Panc1 (cell line): ENCODE measurements around the gene SCPEP1. TPM values are rescaled to one million over a fixed set of nuclear protein-coding genes. Genes with fewer than 3 reads are reported as not detected.

Experiments
- ATAC-seq: fragments of 200-7000 bp; cut with Tn5 transposase; 2 replicates; pipeline ENCODE4 v1.9.1; 2020; ENCODE audit warnings: mild to moderate bottlenecking, moderate library complexity
- BruUV-seq: library from RNA; stranded (reverse); fragments of 400-500 nt; replicated peaks from 2 replicates; lab custom pipeline; 2021; lab: Mats Ljungman, UMichigan
- CTCF ChIA-PET: fragments of 300-600 bp; sonication (Branson Sonifier 250); formaldehyde crosslinking; loops from one replicate; lab custom pipeline; 2022; ENCODE audit warnings: antibody characterized with exemption; lab: Charles Lee
- POLR2A ChIA-PET: fragments of 300-600 bp; sonication (Branson Sonifier 250); formaldehyde crosslinking; loops from one replicate; lab custom pipeline; 2022; ENCODE audit warnings: antibody characterized with exemption; lab: Charles Lee
- DNase-seq: peaks from one replicate; pipeline ENCODE4 v3.0.0-alpha.2; 2010; ENCODE audit warnings: low read depth, low spot score
- H3K27ac ChIP-seq: 2 replicates; pipeline ENCODE4 v1.5.1; 2011; ENCODE audit warnings: mild to moderate bottlenecking, low read length, inconsistent platforms
- H3K27me3 ChIP-seq: fragments of 200-500 bp; sonication (Bioruptor generic); 2 replicates; pipeline ENCODE4 v1.6.0; 2014; ENCODE audit warnings: low read length, inconsistent platforms; ENCODE audit not compliant: control insufficient read depth, insufficient read depth
- H3K36me3 ChIP-seq: fragments of 200-500 bp; sonication (Bioruptor generic); 2 replicates; pipeline ENCODE4 v1.5.1; 2014; ENCODE audit warnings: inconsistent platforms, mild to moderate bottlenecking, low read length, moderate library complexity; ENCODE audit not compliant: control insufficient read depth, insufficient read depth
- H3K4me1 ChIP-seq: 2 replicates; pipeline ENCODE4 v1.5.1; 2011; ENCODE audit warnings: inconsistent platforms, mild to moderate bottlenecking, low read length, moderate library complexity; ENCODE audit not compliant: control insufficient read depth, insufficient read depth
- H3K4me3 ChIP-seq, 2 experiments: 2 replicates each; pipeline ENCODE4 v1.5.1; 2011 to 2012; ENCODE audit warnings: low read depth in 2 of 2, low read length in 2 of 2, mild to moderate bottlenecking in 2 of 2, inconsistent platforms in 1 of 2, moderate library complexity in 1 of 2
- H3K9me3 ChIP-seq: fragments of 200-500 bp; sonication (Bioruptor generic); 2 replicates; pipeline ENCODE4 v1.5.1; 2014; ENCODE audit warnings: low read depth, mild to moderate bottlenecking, inconsistent platforms, low read length, moderate library complexity; ENCODE audit not compliant: control insufficient read depth, insufficient read depth
- POLR2AphosphoS5 ChIP-seq: IDR thresholded peaks from 2 replicates; pipeline ENCODE4 v1.6.1; 2012; ENCODE audit warnings: mild to moderate bottlenecking, low read depth, low read length, moderate library complexity
- SIN3A ChIP-seq: IDR thresholded peaks from 2 replicates; pipeline ENCODE4 v1.6.1; 2012; ENCODE audit warnings: low read depth, mild to moderate bottlenecking, low read length, moderate library complexity, borderline replicate concordance; ENCODE audit not compliant: insufficient read depth
- TCF7L2 ChIP-seq: IDR thresholded peaks from 2 replicates; pipeline ENCODE4 v1.6.1; 2011; ENCODE audit warnings: mild to moderate bottlenecking, low read depth, low read length, inconsistent platforms
- in situ Hi-C: cut with HindIII; loops from 2 replicates; pipeline ENCODE4 v1.10.0; 2016; ENCODE audit warnings: low sequenced_read_pairs, low pct_unique_long_range_greater_than_20kb
- intact Hi-C: fragments of 100-400 bp; cut with micrococcal nuclease; formaldehyde crosslinking; loops from one replicate; pipeline ENCODE4 v1.10.0; 2022; ENCODE audit not compliant: unreplicated experiment
- total RNA-seq: library from RNA; stranded (reverse); gene quantifications from one replicate; pipeline ENCODE4 v1.2.1, GENCODE V29; 2021; ENCODE audit not compliant: unreplicated experiment
- TF ChIP-seq, protein P1 (sequence below): fragments of 450-650 bp; IDR thresholded peaks from 2 replicates; pipeline ENCODE4 v1.5.1; 2017; ENCODE audit warnings: mild to moderate bottlenecking
- TF ChIP-seq, protein P2 (sequence below), 2 experiments: IDR thresholded peaks; 2 replicates each; pipeline ENCODE4 v1.6.1; 2011 to 2012; ENCODE audit warnings: low read depth in 2 of 2, control low read depth in 1 of 2, low read length in 1 of 2, mild to moderate bottlenecking in 1 of 2, moderate library complexity in 1 of 2; ENCODE audit not compliant: insufficient read depth in 1 of 2

SCPEP1 gene
- total RNA-seq, 1 experiment from 2014 or later, result 50.7 TPM

DNA sequence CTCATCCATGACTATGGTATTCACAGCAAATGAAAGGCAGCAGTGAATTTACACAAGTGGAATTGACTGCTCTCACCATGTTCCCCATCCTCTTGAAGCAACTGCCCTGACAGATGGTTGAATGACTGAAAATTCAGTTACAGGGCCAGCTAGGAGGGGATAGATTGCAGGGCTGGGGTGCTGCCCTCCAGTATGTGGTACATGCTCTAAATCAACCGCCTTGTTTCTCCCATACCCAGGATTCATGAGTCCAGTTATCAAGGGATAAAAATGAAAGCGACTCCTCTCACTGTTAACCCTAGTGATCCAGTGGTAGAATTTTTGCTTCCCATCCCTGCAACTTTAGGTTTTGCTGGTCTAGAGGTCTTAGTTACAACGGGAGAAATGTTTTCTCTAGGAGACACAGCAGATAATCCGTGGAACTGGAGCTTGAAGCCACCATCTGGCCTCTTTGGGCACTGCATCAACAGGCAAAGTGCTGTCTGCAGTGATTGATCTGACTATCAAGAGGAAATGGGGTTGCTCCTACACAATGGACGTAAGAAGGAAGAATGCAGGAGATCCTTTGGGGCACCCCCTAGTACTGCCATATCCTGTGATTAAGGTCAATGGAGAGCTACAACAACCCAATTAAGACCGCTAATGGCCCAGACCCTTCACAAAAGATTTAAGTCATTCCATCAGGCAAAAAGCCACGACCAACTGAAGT is 32.0 kb downstream of the SCPEP1 start:
- in situ Hi-C loops, result no loop called here

DNA sequence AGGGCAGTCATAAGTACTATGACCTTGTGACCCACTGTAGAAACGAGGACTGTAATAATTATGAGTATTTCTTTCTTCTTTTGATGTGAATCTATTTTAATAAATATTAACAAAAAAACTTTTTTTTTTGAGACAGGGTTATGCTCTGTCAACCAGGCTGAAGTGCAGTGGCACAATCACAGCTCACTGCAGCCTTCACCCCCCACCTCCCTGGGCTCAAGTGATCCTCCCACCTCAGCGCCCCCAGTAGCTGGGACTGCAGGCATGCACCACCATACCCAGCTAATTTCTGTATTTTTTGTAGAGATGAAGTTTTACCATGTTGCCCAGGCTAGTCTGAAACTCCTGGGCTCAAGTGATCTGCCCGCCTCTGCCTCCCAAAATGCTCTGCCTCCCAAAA is 32.6 kb downstream of the SCPEP1 start:
- ATAC-seq, result no peak
- POLR2A ChIA-PET, result no interaction called here

More for the DNA sequence above, 32.0 kb downstream of the SCPEP1 start:
- no peaks in the 10 kb centered on the region for H3K9me3 ChIP-seq
- peak; percentile 94 for ATAC-seq
- no peaks in the 10 kb centered on the region for H3K4me1 ChIP-seq
- TF ChIP-seq, protein P1, sequence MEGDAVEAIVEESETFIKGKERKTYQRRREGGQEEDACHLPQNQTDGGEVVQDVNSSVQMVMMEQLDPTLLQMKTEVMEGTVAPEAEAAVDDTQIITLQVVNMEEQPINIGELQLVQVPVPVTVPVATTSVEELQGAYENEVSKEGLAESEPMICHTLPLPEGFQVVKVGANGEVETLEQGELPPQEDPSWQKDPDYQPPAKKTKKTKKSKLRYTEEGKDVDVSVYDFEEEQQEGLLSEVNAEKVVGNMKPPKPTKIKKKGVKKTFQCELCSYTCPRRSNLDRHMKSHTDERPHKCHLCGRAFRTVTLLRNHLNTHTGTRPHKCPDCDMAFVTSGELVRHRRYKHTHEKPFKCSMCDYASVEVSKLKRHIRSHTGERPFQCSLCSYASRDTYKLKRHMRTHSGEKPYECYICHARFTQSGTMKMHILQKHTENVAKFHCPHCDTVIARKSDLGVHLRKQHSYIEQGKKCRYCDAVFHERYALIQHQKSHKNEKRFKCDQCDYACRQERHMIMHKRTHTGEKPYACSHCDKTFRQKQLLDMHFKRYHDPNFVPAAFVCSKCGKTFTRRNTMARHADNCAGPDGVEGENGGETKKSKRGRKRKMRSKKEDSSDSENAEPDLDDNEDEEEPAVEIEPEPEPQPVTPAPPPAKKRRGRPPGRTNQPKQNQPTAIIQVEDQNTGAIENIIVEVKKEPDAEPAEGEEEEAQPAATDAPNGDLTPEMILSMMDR, result peak; percentile 89
- no peak for TF ChIP-seq POLR2AphosphoS5
- DNase-seq, result peak; percentile 55
- POLR2A ChIA-PET, result no interaction called here
- intact Hi-C loops, result no loop called here
- no TSS peak for BruUV-seq
- H3K4me3 ChIP-seq, result peak overlapping the region in 1 of 2 experiments; percentile 38; a peak in 2 of 4 replicates
- no peaks in the 10 kb centered on the region for H3K36me3 ChIP-seq
- H3K27ac ChIP-seq, result no peak overlapping the region
- CTCF ChIA-PET, result interaction anchor here (0.6 to 1.5 kb wide), 3 partner anchors 17 to 913 kb away, joined by 3 to 4 read pairs (median 3); no protein-coding TSS in a partner anchor
- no peaks in the 10 kb centered on the region for H3K27me3 ChIP-seq

More for the DNA sequence above, 32.6 kb downstream of the SCPEP1 start:
- no peaks in the 10 kb centered on the region for H3K27me3 ChIP-seq
- no peak for DNase-seq
- no peaks in the 10 kb centered on the region for H3K36me3 ChIP-seq
- H3K9me3 ChIP-seq, result no peaks in the 10 kb centered on the region
- in situ Hi-C loops, result no loop called here
- intact Hi-C loops, result no loop called here
- TF ChIP-seq SIN3A, result no peak
- TF ChIP-seq, protein P2, sequence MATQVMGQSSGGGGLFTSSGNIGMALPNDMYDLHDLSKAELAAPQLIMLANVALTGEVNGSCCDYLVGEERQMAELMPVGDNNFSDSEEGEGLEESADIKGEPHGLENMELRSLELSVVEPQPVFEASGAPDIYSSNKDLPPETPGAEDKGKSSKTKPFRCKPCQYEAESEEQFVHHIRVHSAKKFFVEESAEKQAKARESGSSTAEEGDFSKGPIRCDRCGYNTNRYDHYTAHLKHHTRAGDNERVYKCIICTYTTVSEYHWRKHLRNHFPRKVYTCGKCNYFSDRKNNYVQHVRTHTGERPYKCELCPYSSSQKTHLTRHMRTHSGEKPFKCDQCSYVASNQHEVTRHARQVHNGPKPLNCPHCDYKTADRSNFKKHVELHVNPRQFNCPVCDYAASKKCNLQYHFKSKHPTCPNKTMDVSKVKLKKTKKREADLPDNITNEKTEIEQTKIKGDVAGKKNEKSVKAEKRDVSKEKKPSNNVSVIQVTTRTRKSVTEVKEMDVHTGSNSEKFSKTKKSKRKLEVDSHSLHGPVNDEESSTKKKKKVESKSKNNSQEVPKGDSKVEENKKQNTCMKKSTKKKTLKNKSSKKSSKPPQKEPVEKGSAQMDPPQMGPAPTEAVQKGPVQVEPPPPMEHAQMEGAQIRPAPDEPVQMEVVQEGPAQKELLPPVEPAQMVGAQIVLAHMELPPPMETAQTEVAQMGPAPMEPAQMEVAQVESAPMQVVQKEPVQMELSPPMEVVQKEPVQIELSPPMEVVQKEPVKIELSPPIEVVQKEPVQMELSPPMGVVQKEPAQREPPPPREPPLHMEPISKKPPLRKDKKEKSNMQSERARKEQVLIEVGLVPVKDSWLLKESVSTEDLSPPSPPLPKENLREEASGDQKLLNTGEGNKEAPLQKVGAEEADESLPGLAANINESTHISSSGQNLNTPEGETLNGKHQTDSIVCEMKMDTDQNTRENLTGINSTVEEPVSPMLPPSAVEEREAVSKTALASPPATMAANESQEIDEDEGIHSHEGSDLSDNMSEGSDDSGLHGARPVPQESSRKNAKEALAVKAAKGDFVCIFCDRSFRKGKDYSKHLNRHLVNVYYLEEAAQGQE (IDR thresholded peaks at IDR 0.05; ENCODE audit: insufficient read depth in 1 of 2, low read depth in 2 of 2, low read length in 1 of 2), result no peak
- no peak for TF ChIP-seq POLR2AphosphoS5
- no peak for TF ChIP-seq TCF7L2
- TF ChIP-seq, protein P1, result no peak
- BruUV-seq, result no TSS peak
- H3K4me1 ChIP-seq, result no peaks in the 10 kb centered on the region
- no peak overlapping the region for H3K27ac ChIP-seq
- CTCF ChIA-PET, result interaction anchor here (0.6 to 1.5 kb wide), 3 partner anchors 18 to 44 kb away, joined by 3 to 6 read pairs (median 4); no protein-coding TSS in a partner anchor
- peak overlapping the region in 1 of 2 experiments; percentile 38; a peak in 2 of 4 replicates for H3K4me3 ChIP-seq
